AG04450 (cell line): ENCODE results near the gene DIP2C. TPM values are rescaled to one million over a fixed set of nuclear protein-coding genes. Genes with fewer than 3 reads are reported as not detected.

Experiments used
- CTCF ChIA-PET: fragments of 300-600, 350-600 bp; formaldehyde crosslinking; extraction: SDS; loops from one replicate; lab custom pipeline; 2022; ENCODE audit warnings: antibody characterized with exemption, inconsistent platforms; lab: Charles Lee
- POLR2A ChIA-PET: fragments of 350-600 bp; formaldehyde crosslinking; extraction: SDS; loops from one replicate; lab custom pipeline; 2021; ENCODE audit warnings: antibody characterized with exemption, inconsistent platforms; lab: Yijun Ruan, JAX
- DNase-seq: peaks from one replicate; pipeline ENCODE4 v3.0.0-alpha.2; 2011; ENCODE audit warnings: low read depth, low spot score
- H3K27ac ChIP-seq: one replicate; pipeline ENCODE4 v1.5.1; 2012; ENCODE audit warnings: low read depth, low read length, control low read depth
- H3K27me3 ChIP-seq: one replicate; pipeline ENCODE4 v1.6.0; 2012; ENCODE audit warnings: low read length; ENCODE audit not compliant: control insufficient read depth, insufficient read depth
- H3K4me3 ChIP-seq: 2 replicates; pipeline ENCODE4 v1.5.1; 2011; ENCODE audit warnings: mild to moderate bottlenecking, low read depth, low read length, control low read depth
- H3K9me3 ChIP-seq: 2 replicates; pipeline ENCODE4 v1.5.1; 2012; ENCODE audit warnings: low read length; ENCODE audit not compliant: control insufficient read depth, insufficient read depth
- CTCF ChIP-seq: IDR thresholded peaks from 2 replicates; pipeline ENCODE4 v1.5.1; 2011; ENCODE audit warnings: low read depth, low read length, control low read depth, inconsistent platforms
- polyA plus RNA-seq: library from polyadenylated mRNA; depleted of rRNA; stranded (reverse); fragments of >200 nt; gene quantifications from 2 replicates; pipeline ENCODE4 v1.2.3, GENCODE V29; 2011

DIP2C gene
- polyA plus RNA-seq, 1 experiment = 9.6 TPM

DNA sequence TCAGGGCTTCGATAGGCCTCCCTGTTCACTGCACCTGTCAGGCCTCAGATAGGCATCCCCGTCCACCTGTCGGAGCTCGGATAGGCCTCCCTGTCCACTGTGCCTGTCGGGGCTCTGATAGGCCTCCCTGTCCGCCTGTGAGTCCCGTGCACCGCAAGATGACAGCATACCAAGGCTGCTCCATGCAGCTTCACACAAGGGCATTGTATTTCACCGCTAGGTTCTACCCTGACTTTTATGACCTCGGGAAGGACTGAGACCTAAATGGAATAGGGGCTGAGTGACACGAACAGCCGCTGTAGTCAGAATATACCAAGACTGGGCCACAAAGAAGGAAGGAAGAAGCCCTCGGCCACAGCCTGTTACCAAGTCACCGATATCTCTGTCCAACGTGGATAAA is 271.2 kb downstream of the DIP2C start:
- POLR2A ChIA-PET = no interaction called here
- Histone ChIP-seq H3K27ac (no peak overlapping the region), H3K4me3 (no peak overlapping the region), H3K27me3 (no peaks in the 10 kb centered on the region), H3K9me3 (peaks cover 7% of the 10 kb centered on the region; the same call in 1 of the 2 replicates)
- TF ChIP-seq CTCF = no peak
- CTCF ChIA-PET = no interaction called here
- no peak for DNase-seq

GRCh38 chr10:416091-416515 is 273.4 kb downstream of the DIP2C start:
- H3K9me3 ChIP-seq = peaks cover 7% of the 10 kb centered on the region; the same call in 1 of the 2 replicates
- no peaks in the 10 kb centered on the region for H3K27me3 ChIP-seq
- ChIA-PET CTCF (interaction anchor here (0.6 to 1.2 kb wide), 2 partner anchors 10 to 32 kb away, joined by 3 read pairs; no protein-coding TSS in a partner anchor), POLR2A (no interaction called here)
- no peak for TF ChIP-seq CTCF
- no peak overlapping the region for H3K27ac ChIP-seq
- DNase-seq = no peak
- H3K4me3 ChIP-seq = no peak overlapping the region

GRCh38 chr10:413662-414071 is 275.8 kb downstream of the DIP2C start:
- Histone ChIP-seq H3K27ac (no peak overlapping the region), H3K4me3 (no peak overlapping the region), H3K27me3 (no peaks in the 10 kb centered on the region), H3K9me3 (no peaks in the 10 kb centered on the region; the same call in 1 of the 2 replicates)
- ChIA-PET CTCF (interaction anchor here (0.5 kb wide), 1 partner anchor 47 kb away, joined by 5 read pairs; no protein-coding TSS in a partner anchor), POLR2A (no interaction called here)
- no peak for TF ChIP-seq CTCF
- DNase-seq = no peak

DNA sequence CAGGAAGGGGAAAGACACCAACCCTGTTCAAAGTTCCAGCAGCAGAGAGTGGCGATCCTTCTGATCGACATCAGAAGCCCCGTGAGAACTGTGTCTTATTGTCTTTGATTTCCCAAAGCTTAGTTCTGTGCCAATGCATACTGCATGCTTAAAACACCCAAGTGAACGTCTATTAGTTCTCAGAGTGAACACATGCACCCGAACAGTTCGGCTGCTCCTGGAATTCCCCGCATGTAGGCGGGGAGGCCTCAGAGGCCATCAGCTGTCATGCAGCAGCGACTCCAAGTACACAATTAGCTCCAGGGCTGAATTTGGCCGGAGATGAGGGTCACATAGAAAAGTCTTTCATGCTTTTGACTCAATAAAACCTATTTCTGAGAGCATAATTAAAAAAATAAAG is 277.4 kb downstream of the DIP2C start:
- CTCF ChIA-PET = no interaction called here
- Histone ChIP-seq H3K4me3 (no peak overlapping the region), H3K27ac (no peak overlapping the region), H3K9me3 (no peaks in the 10 kb centered on the region; the same call in 1 of the 2 replicates), H3K27me3 (no peaks in the 10 kb centered on the region)
- POLR2A ChIA-PET = no interaction called here
- DNase-seq = no peak
- no peak for TF ChIP-seq CTCF

- ChIA-PET POLR2A (no interaction called here), CTCF (no interaction called here)
- H3K27ac ChIP-seq = no peak overlapping the region
- H3K4me3 ChIP-seq = no peak overlapping the region
- H3K27me3 ChIP-seq = no peaks in the 10 kb centered on the region
- TF ChIP-seq CTCF = no peak
- DNase-seq = no peak
- H3K9me3 ChIP-seq = no peaks in the 10 kb centered on the region; the same call in 1 of the 2 replicates
Observed at GRCh38 chr10:411603-412002, 277.9 kb downstream of the DIP2C start.
